ENCODE measurements around the gene BNIP3.

BNIP3 gene

DNA sequence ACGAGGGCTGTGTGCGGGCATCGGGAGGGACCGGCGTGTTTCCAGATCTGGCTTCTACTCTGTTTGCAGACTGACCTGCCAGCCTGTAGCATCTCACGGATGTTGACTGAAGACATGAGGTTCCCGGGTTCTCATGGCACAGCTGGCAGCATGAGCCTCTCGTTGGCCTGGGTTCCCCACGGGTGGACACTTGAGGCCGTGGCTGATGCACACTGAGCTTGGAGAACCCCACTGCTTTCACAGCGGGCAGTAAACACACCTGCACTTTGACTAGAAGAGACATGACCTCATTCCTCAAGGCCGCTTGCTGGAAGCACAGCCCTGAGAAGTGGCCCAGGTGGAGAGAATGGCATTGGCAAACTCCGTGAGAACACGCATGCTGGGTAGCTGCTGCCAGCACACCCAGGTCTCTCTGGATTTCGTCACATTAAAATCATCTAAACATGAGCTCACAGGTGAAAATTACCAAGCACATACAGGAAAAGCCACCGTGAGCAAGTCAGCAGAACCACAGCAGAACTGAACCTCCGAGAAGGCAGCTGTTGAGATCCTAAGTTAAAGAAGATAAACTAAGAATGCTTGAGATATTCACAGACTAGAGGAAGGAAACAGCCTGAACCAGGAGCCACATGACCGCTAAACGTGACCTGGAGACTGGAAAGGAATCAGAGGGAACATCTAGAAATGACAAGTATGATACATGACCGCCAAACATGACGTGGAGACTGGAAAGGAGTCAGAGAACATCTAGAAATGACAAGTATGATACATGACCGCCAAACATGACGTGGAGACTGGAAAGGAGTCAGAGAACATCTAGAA, 32.5 kb downstream of the BNIP3 start:
- no peak for DNase-seq

GRCh38 chr10:131948501-131948900, 33.2 kb downstream of the BNIP3 start:
- DNase-seq, result no peak

DNA sequence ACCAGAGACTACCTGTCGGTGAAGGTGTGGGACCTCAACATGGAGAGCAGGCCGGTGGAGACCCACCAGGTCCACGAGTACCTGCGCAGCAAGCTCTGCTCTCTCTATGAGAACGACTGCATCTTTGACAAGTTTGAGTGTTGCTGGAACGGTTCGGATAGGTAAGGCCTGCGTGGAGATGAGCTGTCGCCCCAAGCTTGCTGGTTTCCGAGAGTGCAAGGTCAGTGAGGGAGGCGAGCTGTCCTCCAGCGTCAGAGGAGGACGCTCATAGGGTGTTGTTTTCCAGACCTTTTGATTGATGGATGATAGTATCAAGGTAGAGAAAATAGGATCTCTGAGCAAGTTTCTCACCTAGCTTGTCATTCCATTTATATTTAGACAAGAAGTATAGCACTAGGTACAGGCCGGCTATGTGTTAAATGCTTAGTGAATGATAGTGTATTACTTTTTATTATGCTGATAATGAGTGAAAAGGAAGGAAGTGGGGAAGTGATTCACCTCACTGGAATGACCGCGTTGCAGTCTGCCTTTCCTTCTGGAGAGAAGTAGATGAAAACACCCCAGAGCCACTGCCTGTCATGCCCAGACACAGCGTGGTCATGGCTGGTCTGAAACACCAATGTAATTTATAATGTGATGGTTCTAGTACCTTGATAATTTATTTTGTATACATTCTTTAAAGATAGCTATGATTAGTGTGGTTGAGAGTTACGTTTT, 33.9 kb downstream of the BNIP3 start:
- no peak for DNase-seq

DNA sequence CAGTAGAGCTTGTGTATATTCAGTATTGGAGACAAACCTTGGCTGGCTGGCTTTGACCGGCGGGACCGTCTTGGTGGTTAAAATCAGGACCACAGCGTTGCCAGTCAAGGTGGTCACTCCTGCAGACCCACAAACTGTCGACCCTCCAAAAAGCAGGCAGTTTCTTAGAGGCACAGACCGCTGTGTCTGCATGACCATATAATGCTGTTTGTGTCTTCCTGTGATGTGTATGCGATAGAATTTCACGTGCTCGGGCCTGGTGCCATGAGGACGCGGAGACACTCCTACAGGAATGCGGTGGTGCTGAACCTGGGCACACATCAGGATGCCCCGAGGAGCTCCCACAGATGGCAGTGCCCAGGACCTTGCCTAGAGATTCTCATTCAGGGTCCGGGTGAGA, 34.8 kb downstream of the BNIP3 start:
- DNase-seq, result no peak

- DNase-seq, result no peak
Observed at GRCh38 chr10:131946321-131946751, 35.4 kb downstream of the BNIP3 start.

GRCh38 chr10:131944976-131945695, 36.6 kb downstream of the BNIP3 start:
- no peak for DNase-seq

DNA sequence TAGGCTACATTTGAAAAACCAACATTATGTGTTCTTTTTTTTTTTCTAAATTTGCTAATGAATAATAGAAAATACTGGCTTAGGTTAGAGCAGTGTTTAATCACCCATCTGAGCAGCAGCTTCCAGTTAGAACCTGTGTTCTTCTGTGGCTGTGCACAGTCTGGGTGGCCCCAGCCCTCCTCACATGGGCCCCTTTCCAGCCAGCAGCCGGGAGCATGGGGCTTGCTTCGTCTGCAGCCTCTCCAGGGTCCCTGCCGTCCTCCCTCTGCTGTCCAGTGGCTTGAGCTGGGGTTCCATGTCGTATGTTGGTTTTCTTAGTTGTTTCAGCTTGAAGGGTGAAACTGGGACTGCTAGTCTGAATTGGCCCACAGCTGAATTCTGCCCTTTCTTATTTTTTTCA, 37.3 kb downstream of the BNIP3 start:
- no peak for DNase-seq

GRCh38 chr10:131943021-131943814, 38.5 kb downstream of the BNIP3 start:
- DNase-seq, result no peak

DNA sequence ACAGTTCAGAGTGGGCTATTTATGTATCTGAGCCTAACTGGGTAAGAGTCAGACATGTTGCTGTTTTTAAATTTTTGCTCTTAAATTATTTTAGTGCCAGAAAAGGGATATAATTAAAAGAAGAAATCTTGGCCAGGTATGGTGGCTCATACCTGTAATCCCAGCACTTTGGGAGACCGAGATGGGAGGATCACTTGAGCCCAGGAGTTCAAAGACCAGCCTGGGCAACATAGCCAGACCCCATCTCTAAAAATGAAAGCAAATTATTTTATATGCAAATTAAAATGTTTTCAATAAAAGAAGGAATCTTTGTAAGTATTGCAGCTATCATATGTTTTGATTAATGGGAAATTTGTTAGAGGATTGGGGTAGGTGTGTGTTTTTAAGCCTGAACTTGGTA, 39.3 kb downstream of the BNIP3 start:
- DNase-seq, result no peak

DNA sequence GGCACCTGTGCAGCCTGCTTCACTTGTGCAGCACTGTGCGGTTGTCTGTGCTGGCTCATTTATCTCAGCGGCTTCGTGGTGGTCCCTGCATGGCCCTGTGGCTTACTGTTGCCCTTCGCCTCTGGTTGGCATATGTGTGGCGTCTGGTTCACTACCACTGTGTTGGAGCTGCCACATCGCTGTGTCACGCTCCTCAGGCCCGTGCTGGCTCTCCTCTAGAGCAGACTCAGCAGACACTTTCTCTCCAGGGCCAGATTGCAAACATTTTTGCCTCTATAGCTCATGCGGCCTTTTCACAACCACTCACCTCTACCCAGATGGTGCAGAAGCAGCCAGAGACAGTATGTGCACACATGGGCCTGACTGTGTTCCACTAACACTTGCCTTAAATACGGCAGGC, 43.0 kb downstream of the BNIP3 start:
- no peak for DNase-seq

- no peak for DNase-seq
Observed at GRCh38 chr10:131937836-131938235, 43.9 kb downstream of the BNIP3 start.

DNA sequence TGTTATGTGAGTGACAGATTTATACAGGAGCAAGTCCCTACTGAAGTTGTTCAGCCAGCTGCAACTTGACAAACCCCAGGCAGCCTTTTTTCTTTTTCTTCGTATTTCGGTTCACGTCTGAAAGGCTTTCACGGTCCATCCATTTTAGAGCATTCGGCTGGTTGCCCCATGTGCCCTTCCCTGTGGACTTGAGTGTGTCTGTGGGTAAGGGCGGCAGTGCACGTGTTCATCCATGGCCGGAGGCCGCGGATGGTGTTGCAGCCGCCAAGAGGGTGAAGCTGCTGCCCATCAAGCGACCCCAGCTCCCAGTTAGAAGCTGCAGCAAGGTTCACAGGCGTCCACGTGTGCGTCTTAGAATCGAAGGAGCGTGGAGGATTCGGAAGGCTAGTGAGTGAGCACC, 45.0 kb downstream of the BNIP3 start:
- no peak for DNase-seq

DNA sequence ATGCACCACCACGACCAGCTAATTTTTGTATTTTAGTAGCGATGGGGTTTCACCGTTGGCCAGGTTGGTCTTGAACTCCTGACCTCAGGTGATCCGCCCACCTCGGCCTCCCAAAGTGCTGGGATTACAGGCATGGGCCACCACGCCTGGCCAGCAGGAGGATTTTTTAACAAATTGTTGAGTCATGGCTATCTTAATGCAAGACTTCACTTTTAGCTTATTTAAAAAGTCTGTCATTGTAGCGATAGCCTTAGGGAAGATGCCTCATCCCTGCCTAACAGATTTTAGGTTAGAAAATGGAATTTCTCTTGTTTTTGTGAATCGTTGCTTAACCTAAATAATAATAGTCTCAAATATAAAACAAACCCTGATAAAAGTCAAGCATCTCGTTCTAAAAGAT, 45.4 kb downstream of the BNIP3 start:
- no peak for DNase-seq

DNA sequence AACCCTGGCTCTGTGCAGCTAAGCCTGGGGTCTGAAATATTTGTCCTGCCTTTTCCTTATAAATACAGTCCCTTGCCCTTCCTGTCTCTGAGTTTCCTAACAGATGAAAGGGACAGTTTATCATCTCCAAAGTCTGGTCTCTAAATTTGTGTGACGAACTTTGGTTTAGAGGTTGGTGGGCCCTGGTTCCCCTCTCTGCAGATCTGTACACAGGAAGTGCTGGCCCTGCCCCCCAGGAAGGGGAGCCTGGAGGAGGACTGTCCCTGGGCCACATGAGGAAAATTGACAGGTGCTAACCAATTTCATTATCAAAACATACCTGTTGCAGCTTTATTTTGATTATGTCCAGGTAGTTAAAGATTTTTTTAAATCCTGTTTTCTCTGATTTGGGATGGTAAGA, 46.5 kb downstream of the BNIP3 start:
- DNase-seq, result no peak

DNA sequence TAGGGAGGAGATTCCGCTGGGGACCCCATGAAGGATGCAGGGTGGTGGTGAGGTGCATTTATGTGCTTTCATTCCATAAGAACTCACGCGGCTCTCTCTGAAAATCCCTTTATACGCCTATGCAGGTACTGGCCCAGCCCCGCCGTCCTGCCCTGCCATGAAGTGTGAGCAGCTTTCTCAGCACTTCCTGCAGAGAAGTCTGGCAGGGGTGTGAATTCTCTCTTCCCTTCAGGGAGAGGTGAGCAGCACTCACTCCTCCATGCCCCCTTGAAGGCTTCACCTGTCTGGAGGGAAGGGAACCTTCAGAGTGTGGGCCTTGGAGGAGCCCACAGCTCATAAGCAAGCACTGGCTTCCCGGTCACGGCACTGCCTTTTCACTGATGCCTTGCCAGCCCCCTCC, 47.0 kb downstream of the BNIP3 start:
- no peak for DNase-seq

DNA sequence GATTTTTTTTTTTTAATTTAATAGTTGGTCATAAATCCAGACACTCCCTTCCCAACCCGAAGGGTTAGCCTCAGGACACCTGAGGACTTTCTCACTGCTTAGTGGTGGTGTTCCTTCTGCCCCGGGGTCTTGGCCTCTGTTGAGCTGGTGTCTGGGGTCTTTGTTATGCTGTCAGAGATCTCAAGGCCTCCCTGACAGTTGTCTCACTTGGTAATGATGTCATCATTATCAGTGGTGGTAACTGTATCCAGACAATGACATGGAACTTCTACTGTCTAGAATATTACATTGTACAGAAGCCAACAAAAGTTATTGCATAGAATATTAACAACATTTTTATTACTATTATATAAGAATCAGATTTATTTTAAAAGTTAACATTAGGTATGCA, 48.0 kb downstream of the BNIP3 start:
- no peak for DNase-seq

GRCh38 chr10:131933016-131933695, 48.6 kb downstream of the BNIP3 start:
- DNase-seq, result no peak

GRCh38 chr10:131931981-131932380, 49.7 kb downstream of the BNIP3 start:
- DNase-seq, result no peak

DNA sequence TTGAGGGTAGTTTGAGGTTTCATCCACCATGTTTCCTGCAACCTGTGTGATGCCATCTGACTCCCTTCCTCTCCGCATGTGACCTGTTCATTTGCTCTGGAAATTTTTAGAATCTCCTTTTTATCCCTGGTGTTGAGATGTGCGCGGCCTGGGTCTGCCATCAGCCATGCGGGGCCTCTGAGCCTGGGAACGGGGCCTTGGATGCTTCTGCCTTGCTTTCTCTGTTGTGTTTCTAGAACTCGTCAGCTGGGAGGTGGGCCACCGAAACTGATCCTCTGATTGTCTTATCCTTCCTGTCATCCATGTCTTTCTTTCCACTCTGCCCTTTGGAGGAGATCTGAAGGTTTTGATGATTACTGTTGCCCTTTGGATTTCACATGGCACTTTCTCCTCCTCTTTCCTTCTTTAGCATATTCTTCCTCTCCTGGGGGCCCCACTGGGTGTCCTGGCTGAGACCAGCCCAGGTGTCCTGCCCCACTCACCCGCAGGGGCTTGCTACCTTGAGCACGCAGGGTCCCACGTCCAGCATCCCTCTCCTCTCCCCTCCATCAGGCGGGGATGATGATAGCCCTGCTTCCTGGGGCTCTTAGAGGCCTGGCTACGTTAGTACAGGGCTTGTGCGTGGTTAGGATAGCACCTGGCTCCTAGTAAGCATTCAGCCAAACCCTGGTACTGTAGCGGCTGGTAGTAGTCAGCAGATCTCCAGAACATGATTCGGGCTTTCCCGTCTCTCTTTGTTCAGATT, 51.0 kb downstream of the BNIP3 start:
- DNase-seq, result no peak

DNA sequence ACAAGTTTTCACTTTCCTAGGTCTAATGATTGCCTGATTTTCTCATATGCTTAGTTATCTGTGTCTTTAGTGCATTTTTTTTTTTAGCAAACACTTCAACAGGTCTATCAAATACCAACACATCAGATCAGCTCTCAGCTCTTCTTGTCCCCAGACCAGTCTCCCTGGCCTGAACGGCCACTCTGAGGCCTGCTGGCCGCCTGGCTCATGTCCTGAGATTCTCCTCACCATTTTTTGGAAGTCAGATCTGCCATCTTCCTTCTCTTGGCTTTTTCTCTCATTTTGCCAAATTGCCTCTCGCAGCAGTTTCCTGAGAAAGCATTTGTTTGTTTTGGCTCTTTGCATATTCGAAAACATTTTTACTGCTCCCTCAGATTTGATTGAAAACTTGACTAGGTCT, 51.6 kb downstream of the BNIP3 start:
- DNase-seq, result no peak

DNA sequence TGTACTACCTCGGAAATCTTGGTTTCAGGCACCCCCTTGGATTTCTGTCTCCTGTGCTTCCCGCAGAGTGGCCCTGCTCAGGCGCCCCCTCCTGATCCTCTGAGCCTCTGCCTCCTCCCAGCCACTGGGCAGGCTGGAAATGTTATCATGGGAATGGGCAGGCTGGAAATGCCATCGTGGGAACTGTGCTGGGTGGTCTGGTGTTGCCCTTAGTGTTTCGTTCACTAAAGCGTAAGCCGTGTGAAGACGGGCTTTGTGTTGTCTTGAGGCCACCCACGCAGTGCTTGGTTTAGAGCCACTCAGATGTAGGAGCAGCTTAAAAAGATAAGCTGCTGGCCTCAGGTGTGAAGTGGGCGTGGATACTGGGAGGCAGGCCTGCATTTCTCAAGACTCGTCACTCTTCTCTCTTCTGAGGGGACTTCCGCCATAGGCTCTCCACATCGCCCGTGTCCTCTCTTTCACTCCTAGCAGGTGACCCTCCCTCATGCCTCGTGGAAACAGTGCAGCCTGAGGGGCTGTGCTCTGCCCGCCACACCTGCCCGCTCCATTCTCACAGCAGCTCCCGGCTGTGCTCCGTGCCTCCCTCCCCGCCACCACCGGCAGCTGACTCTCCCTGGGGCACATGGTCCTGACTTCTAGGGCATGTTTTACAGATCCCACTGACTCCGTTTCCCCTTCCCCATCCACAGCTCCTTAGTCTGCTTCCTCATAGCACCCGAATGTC, 52.4 kb downstream of the BNIP3 start:
- no peak for DNase-seq
